Left cardiac atrium (tissue), 4 donors: ENCODE measurements around the gene MAGI2. TPM values are rescaled to one million over a fixed set of nuclear protein-coding genes. Genes with fewer than 3 reads are reported as not detected.

ENCODE experiments used
- ATAC-seq, 2 donors: fragments of 200-7000 bp; cut with Tn5 transposase; one replicate each; pipeline ENCODE4 v1.9.1; 2020; ENCODE audit warnings: mild to moderate bottlenecking in 2 of 2, moderate library complexity in 2 of 2
- DNase-seq: peaks from one replicate; pipeline ENCODE4 v3.0.0-alpha.2; 2020
- intact Hi-C, 2 donors: fragments of 100-400 bp; cut with DNase I; formaldehyde crosslinking; loops; one replicate each; pipeline versions ENCODE4 v1.14.1 to v1.15.1; 2022 to 2023
- total RNA-seq, 2 donors: library from RNA; stranded (reverse); fragmentation: NEBNext Ultra II Directional; extraction: Animal tissue kit (Norgen Biotek cat#: 25700); gene quantifications; one replicate each; pipeline ENCODE4 v1.2.1, GENCODE V29; 2021
- donor health status: DM: no; HTN: yes; CAD: no.
- donor health status: DM: no; HTN: yes; CAD: no; lungs with severe emphysema.
- donor health status: DM: yes; HTN: yes; CAD: no.
- donor health status: Dilated cardiomyopathy.

MAGI2 gene
- total RNA-seq, 2 donors from 2014 or later, result 7.2 to 8.7 TPM

DNA sequence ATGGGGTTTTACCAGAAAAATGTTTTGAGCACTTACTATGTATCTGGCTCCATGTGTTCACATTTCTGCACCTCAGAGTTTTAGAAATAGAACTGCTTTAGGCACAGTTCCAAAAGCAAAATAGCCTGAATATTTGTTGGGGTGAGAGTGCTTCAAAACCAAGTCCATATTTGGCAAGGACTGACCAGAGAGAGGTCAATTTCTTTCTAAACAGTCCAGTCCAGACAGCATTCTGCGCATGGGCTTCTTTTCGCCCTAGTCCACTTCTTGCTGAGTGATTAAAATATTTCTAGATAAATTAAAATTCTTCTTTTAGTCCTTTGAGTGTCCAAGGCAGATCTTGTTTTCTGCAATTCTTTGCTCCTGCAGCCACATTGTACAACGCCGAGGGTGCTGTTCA lies 1227.9 kb downstream of the MAGI2 start:
- DNase-seq (no peak), ATAC-seq (peak; percentile 35 to 59)
- intact Hi-C loops, result no loop called here

DNA sequence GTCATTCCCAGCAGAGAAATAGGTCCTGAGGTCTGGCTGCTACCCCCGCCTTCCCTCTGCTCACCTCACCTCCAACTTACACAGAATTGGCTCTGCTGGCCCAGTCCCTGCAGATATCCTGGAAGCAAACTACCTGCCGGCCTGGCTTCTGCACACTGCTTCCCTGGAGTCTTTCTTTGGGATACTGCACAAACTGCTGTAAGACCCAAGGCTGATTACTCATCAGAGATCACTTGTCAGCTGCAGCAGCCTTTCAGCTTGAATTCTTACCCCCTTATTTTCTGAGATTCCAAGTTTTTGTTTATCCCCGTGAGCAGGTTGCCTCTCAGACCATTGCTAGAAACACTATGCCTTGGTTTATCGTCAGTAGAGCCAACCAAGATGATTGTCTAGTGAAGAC lies 1228.5 kb downstream of the MAGI2 start:
- ATAC-seq, result no peak

DNA sequence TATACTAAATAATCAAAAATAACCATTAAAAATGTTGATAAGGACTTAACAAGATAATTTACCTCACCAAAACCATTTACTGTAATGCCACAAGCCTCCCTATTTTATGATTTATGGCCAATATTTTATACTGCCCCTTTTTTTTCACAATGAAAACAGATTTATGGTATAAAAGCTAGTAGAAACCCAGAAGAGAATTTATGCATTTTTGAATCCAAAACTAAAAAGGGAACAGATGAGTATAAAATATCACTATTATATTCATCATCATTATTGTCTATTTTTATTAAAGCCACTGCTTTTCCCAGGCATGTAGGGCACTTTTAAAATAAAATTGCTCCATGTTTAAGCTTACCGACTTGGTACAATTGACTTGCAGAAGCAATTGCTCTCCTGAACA lies 1229.9 kb downstream of the MAGI2 start:
- intact Hi-C loops, result no loop called here
- ATAC-seq (no peak), DNase-seq (no peak)

More for the DNA sequence above, 1228.5 kb downstream of the MAGI2 start:
- DNase-seq, result no peak
- intact Hi-C loops, result no loop called here

DNA sequence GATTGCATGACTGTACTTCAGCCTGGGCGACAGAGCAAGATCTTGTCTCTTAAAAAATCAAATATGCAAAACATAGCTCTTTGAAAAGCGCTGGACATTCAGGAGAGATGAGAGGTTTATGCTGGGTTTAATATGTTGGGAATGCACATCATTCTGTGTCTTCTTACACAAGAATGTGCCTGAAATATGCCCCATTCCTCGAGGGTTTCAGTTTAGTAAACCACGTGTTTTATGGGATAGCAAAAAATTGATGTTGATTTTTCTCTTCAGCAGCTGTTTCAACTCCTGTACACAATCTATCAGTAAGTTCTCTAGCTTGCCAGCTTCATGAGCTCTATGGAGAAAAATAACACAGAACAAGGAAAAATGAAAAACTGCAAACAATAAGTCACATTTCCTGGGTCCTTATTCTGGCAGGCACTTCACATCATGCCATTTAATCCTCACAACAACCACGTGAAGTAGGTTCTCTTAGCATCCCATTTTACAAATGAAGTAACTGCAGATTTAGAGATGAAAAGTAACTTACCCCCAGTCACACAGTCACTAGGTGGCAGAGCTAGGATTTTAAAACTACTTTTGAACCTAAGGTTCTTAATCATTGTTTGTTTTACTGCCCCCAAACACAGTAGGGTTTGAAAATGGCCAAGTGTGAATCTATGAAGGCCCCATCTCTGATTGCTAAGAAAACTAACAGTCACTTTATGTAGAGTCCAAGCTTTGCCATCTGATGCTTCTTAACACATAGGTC lies 1231.3 kb downstream of the MAGI2 start:
- intact Hi-C loops, result no loop called here
- no peak for ATAC-seq
- no peak for DNase-seq

DNA sequence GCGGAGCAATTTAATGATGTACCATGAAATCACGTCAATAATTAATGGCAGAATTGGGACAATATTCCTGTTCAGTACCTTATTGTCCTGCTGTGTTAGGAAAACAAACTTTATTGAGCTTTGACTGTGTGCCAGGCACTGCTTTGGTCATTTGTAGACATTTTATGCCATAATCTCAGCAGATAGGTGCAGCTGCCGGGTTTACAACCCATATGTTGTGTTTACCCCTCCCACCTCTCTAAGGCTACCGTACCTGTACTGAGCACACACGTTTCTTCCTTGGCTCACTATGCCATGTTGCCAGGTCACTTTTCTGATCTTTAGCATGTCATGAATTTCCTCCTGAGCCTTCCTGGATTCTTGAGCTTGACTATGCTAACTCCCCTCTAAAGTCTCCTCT lies 1232.7 kb downstream of the MAGI2 start:
- DNase-seq (no peak), ATAC-seq (no peak)
- intact Hi-C loops, result no loop called here

DNA sequence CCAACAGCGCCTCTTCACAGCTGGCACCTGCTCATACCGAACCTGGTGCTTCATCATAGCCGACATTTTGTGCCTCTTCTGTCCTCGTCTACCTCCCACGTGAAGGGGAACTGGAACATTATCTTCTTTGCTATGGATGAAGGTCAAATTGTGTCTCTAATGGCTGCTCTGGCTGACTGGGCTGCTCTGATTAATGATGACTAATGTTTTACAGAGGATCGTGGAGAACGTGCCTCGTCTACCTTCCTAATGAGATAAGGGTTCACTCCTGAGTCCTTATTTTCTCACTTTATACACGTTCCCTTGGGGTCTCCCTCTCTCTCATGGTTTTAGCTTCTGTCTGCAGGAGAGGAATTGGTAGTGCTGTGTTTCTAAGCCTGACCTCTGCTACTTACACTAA lies 1234.6 kb downstream of the MAGI2 start:
- intact Hi-C loops, result no loop called here
- DNase-seq, result no peak
- no peak for ATAC-seq

DNA sequence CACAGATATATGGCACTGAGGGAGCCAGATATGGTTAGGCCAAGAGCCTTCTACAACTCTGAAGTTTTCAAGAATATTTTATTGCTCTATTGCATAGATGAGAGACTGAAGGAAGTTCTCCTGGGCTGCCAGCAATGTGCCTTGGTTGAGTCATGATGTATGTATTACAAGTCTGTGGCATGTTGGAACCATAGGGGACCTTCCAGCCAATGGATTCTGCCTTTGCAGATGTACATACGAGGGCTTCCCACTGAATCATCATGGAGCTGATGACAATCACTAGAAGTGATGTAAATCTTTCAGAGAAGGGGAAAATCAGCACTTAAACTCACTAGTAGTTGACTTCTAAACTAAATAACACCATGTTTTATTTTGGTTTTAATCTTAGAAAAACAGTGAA lies 1235.4 kb downstream of the MAGI2 start:
- intact Hi-C loops, result no loop called here
- ATAC-seq (no peak), DNase-seq (no peak)

DNA sequence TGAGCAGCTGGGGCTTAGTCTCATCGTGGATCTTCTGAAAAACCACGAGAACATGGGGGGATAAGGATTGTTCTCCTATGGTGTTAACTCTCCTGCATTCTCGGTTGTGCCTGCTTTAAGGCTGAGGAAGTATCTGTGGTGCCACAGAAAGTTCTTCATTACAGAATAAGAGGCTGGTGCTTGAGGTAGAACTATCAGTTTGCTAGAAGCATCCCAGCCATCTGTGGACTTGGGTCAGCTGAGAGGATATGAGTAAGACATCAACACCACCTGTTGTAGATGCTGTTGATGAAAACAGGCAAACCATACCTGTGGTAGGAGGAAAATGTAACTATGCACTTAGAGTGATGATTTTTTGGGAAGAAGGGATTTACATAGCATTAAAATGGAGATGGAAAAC lies 1238.3 kb downstream of the MAGI2 start:
- no peak for ATAC-seq
- DNase-seq, result no peak
- intact Hi-C loops, result no loop called here

DNA sequence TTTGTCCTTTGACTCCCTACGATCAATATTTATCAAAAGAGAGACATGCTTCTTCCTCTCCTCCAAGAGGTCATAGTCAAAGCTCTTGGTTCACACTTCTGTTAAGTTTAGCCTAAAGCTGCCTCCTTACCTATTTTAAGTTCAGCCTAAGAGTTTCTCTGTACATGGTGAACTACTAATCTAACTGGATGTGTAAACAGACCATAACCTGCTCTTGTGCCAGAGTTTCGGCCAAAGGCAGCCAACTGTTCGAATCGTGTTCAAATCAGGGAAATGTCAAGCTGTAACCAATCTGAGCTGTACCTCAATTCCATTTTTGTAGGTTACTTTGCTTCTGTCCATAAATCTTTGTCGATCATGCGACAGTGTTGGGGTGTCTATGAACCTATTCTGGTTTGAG lies 1240.1 kb downstream of the MAGI2 start:
- ATAC-seq (no peak), DNase-seq (no peak)
- intact Hi-C loops, result no loop called here

DNA sequence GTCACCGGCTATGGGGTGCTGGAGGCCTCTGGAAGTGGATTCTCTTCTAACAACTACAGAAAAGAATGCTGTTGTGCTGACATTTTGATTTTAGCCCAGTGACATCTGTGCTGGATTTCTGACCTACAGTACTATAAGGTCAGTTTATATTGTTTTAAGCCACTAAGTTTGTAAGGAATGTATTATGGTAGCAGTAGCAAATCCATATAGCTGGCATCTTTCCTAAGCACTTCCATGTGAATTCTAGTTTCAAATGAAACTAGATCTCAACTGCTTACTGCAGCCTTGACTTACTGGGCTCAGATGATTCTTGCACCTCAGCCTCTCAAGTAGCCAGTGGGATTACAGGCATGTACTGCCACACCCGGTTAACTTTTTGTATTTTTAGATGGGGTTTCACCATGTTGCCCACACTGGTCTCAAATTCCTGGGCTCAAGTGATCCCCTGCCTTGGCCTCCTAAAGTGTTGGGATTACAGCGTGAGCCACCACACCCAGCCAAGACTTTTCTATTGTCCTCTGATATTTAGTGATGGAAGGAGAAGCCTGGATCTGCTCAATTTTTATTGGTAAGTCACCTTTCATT lies 1240.9 kb downstream of the MAGI2 start:
- DNase-seq (no peak), ATAC-seq (no peak)
- intact Hi-C loops, result no loop called here

DNA sequence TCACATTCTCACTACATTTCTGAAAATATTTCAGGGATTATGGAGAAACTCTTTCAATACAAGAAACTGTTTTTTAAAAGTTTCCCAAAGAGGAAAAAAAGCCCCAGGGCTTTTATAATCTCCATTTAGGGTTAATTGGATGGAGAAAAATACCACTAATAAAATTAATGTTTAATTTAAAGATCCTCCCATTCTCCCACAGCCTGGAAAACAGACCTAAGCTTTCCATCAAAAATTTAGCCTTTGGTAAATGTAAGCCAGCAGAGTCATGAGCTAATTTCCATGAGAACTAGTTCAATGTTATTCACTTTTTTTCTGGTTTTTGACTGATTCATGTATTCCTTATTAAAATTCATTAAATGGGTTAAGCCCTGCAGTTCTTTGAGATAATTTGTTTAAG lies 1246.2 kb downstream of the MAGI2 start:
- DNase-seq (no peak), ATAC-seq (no peak)
- intact Hi-C loops, result no loop called here

DNA sequence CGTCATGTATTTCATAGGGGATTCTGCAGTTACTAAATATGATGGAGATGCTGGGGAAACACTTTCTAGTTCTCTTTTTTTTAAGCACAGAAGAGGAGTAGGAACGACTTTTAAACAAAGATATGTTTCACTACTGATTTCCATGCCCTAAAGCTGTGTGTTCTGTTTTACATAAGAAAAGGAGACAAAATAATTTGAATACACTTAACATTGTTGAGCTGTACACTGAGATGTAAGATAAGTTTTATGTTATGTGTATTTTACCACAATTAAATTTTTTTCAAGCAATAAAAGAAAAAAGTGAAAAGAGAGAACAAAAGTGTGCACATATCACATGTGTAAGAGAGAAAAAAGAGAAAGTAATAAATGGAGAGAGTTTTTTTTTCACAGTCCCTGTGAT lies 1246.7 kb downstream of the MAGI2 start:
- intact Hi-C loops, result no loop called here
- no peak for ATAC-seq
- no peak for DNase-seq

DNA sequence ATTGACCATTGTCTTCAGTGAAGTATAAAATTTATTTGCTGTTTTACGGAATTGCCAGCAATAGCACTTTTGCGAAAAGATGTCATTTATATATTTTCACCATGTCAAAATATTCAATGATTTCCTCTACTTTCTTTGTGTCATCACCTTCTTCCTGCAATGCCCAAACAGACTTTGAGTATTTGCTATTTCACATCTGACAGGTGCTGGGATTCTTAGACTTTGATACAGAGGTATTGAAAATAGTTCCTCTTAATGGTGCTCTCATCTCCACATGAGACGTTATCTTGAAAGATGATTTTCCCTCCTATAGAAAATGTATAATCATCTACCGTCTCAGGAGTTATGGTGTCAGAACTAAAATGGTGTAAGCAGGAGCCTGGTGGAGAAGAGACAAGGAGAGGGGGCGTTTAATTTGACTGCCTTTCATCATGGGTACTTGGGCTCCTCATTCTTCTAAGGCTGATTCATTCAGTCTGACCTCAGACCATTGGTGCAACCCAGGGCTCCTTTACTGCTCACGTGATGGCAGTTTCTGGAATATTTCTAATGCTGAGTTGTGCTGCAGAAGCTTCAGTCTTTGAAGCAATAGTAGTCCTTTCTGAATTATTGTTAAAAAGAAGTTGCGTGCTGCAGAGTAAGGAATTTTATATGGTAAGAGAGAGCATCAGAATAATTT lies 1250.3 kb downstream of the MAGI2 start:
- ATAC-seq (no peak), DNase-seq (no peak)
- intact Hi-C loops, result no loop called here

DNA sequence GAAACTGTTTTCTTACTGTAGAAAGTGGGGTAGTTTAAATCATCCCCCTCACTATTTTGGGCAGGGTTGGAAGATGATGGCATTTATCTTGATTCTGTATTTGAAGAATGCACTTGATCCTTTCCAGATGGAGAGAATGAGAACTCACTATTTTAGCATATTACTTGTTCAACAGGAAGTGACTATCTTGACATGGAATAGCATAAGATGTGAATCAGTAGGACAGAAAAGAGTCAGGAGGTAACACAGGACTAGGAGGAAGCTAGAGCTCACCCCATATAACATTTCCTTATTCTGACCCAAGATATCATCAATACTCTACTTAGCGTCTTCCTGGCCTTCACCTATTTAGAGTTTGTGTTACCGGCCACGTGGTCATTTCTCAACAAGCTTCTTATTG lies 1254.7 kb downstream of the MAGI2 start:
- intact Hi-C loops, result no loop called here
- ATAC-seq, result no peak

DNA sequence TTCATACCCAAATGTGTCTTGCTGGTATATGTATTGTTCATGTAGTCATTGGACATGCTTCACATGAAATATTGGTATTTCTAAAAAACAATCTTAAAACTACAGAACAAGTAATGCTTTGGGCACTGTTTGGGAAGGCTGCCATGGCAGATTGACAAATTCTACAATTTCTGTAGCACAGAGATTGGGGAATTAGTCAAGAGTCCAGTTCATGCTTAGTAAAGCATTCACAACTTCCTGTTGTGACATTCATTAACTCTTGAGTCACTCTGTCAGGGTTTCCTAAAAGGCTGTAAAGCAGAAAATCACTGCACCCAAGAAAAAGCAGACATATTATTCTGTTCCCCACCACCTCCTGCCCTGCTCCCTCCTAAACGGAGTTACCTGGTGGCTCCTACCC lies 1256.0 kb downstream of the MAGI2 start:
- ATAC-seq, result peak in 1 of 2 donors; percentile 57
- no peak for DNase-seq
- intact Hi-C loops, result no loop called here

More for the DNA sequence above, 1254.7 kb downstream of the MAGI2 start:
- no peak for DNase-seq

DNA sequence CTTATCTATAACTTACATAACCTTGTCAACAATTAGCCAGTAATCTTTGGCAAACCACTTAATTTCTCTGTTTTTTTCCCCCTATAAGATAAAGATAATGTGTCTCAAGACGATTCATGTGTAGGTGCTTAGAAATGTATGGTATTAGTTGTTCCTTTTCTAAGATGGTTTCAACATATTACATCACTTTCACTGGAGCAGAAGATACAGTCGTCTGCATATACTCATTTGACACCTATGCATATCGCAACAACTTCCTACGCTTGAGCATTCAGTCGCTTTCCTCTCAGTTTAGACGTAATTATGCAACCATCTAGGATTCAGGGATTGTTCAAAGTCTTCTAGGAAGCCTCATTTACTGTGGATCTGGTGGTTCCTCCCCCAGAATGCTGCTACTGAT lies 1258.2 kb downstream of the MAGI2 start:
- intact Hi-C loops, result no loop called here
- no peak for DNase-seq
- no peak for ATAC-seq

DNA sequence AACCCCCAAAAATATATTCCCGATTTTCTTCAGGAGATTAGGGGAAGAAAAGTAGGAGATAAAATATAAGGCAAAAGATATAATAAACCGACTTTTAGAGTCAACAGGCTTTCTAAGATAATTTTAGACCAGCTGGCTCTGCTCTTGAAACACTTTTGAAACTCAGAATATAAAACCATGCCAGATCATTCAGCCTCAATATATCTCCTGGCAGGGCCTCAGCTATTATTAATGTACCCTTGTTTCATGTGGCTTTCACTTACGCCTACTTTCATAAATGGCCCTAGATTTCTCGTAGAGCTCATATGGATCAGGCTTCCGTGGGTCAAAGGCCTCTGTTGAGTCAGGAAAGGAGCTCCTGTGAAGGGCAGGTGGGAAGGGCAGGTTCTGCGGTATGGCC lies 1258.9 kb downstream of the MAGI2 start:
- peak in 1 of 2 donors; percentile 55 for ATAC-seq
- intact Hi-C loops, result no loop called here
- no peak for DNase-seq

DNA sequence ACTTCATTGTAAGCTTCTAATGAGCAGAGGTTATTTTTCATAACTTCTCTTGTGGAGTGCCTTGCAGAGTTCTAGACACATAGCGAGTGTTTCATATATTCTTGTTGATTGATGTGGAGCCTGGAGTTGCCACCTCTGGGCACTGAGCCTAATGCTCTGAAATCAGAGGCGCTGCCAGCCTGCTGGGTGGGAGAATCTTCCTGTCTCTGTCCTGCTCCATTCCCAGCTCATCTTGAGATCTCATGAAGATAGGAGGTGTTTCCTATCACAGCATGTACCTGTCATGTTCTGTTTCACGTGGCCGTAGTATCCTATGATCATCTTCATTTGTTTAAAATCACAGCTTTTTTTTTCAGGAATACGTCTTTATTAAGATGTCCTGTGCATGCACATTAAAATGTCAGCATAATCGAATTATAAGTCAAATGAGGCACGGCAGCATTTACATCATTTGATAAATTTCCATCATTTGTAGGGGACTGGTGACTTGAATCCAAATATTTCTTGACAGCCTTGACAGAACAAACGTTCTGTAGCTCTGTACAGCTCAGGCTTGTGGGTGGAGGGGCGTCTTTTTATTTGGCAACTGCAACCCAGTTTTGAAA lies 1261.9 kb downstream of the MAGI2 start:
- intact Hi-C loops, result no loop called here
- peak in 1 of 2 donors; percentile 47 for ATAC-seq
- no peak for DNase-seq

DNA sequence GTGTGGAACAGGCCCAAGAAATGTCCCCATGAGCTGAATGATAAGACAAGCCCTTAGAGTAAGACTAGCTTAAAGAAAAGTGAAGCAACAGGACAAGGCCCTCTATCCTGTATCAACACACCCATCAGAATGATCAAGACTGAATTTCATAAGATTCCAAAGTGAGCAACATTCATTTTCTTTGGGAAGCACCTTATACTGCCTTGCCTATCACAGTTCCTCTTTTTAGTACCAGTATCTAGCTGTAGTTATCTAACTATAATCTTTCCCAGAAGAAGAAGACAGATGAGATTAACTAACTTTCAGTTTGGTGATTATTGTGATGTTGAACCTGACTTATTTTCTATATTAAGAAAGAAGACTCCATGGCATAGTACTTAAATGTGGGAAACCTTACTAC lies 1263.7 kb downstream of the MAGI2 start:
- no peak for ATAC-seq
- intact Hi-C loops, result no loop called here

DNA sequence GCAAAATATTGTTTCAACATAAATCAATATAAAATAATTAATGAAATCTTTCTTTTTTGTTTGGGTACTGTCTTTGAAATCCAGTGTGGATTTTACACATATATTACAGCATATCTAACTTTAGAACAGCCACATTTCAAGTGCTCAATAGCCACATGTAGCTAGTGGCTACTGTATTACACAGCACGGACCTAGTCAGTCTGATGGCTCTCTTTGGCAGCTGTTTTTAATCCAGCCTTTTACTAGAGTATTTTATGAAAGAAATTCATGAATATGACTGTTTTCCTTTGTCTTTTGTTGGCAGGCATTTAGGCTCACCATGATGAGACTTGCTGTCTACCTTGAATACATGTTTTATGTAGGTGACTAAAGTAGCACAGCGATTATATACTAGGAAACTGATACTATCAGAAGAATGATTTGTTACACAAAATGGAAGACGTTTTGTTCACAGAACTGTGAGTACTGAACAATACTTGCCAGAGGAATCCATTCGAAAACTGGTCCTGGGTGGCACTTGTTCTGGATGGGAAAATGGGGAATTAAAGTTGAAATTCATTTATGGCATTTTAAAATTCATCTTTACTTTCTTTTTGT lies 1268.2 kb downstream of the MAGI2 start:
- DNase-seq, result no peak
- intact Hi-C loops, result no loop called here
- ATAC-seq, result no peak

More for the DNA sequence above, 1263.7 kb downstream of the MAGI2 start:
- no peak for DNase-seq
